BLaER1 treated with 17β-estradiol and CSF1 and Interleukin-3, amounts not matched to agents 10 nM and 100 nM (cell line): Measurements from ENCODE around the gene CTNNA3.
"Not testable (repeated sequence)": the region's sequence is repeated elsewhere in the genome, so short reads cannot be mapped to it uniquely, and the experiment has no call there.

Experiments
- H3K27ac ChIP-seq, 11 experiments: shearing (Covaris generic); formaldehyde crosslinking; 2 replicates each; pipeline ENCODE4 v1.8.1; 2022
- H3K27me3 ChIP-seq, 11 experiments: shearing (Covaris generic); formaldehyde crosslinking; 2 replicates each; pipeline ENCODE4 v1.8.1; 2022
- H3K36me3 ChIP-seq, 11 experiments: shearing (Covaris generic); formaldehyde crosslinking; 2 replicates each; pipeline ENCODE4 v1.8.1; 2022
- H3K4me1 ChIP-seq, 10 experiments: shearing (Covaris generic); formaldehyde crosslinking; 2 replicates each; pipeline ENCODE4 v1.8.1; 2022
- H3K4me2 ChIP-seq, 11 experiments: shearing (Covaris generic); formaldehyde crosslinking; 2 replicates each; pipeline ENCODE4 v1.8.1; 2022
- H3K4me3 ChIP-seq, 10 experiments: shearing (Covaris generic); formaldehyde crosslinking; 2 replicates each; pipeline ENCODE4 v1.8.1; 2022
- H3K9ac ChIP-seq, 11 experiments: shearing (Covaris generic); formaldehyde crosslinking; 2 replicates each; pipeline ENCODE4 v1.8.1; 2022
- H3K9me3 ChIP-seq, 11 experiments: shearing (Covaris generic); formaldehyde crosslinking; replicated peaks in 1 of 11; 2 replicates each; pipeline ENCODE4 v1.8.1; 2022
- H4K20me1 ChIP-seq, 11 experiments: shearing (Covaris generic); formaldehyde crosslinking; 2 replicates each; pipeline ENCODE4 v1.8.1; 2022
- Cebpa-rat ChIP-seq, 11 experiments: shearing (Covaris generic); IDR thresholded peaks; 2 replicates each; pipeline ENCODE4 v1.8.1; 2022

The CTNNA3 gene

GRCh38 chr10:67696029-67696428, at the start of gene CTNNA3:
Gene CTNNA3 (minus strand): TSS chr10:67696195.
- Histone ChIP-seq H3K27me3 (no peaks in the 10 kb centered on the region), H3K27ac (no peak within 1 kb of the TSS), H3K9me3 (no peaks in the 10 kb centered on the region), H3K9ac (0 out of 22 replicates have a peak within 1 kb of the TSS, but pooled peaks of 1 of the 11 experiments have one; percentile 29), H3K4me3 (no peak within 1 kb of the TSS), H3K4me2 (no peak within 1 kb of the TSS), H4K20me1 (no peaks in the 10 kb centered on the region), H3K4me1 (no peaks in the 10 kb centered on the region), H3K36me3 (no peaks in the 10 kb centered on the region)
- no peak for TF ChIP-seq Cebpa-rat (IDR thresholded peaks at IDR 0.05)

DNA sequence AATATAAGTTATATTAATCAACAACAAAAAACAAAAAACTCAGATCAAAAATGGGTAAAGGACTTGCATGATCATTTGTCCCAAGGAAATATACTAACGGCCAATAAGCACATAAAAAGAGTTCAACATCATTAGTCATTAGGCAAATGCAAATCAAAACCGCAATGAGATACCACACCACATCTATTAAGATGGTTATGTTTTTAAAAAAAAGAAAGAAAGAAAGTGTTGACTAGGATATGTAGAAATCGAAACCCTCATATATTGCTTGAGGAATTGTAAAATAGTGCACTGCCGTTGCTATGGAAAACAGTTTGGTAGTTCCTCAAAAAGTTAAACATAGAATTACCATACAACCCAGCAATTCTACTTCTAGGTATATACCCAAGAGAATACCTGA, 39.4 kb upstream of the CTNNA3 start:
- no peak for TF ChIP-seq Cebpa-rat (IDR thresholded peaks at IDR 0.05)
- H3K9ac ChIP-seq: no peak overlapping the region
- H3K27me3 ChIP-seq: no peaks in the 10 kb centered on the region
- H3K4me1 ChIP-seq: no peaks in the 10 kb centered on the region
- no peak overlapping the region for H3K4me3 ChIP-seq
- peaks cover 0 to 5% (median 0%) of the 10 kb centered on the region in 11 experiments; a peak in 4 of 22 replicates for H3K9me3 ChIP-seq
- H3K36me3 ChIP-seq: no peaks in the 10 kb centered on the region
- H3K4me2 ChIP-seq: no peak overlapping the region
- H3K27ac ChIP-seq: no peak overlapping the region
- no peaks in the 10 kb centered on the region for H4K20me1 ChIP-seq

DNA sequence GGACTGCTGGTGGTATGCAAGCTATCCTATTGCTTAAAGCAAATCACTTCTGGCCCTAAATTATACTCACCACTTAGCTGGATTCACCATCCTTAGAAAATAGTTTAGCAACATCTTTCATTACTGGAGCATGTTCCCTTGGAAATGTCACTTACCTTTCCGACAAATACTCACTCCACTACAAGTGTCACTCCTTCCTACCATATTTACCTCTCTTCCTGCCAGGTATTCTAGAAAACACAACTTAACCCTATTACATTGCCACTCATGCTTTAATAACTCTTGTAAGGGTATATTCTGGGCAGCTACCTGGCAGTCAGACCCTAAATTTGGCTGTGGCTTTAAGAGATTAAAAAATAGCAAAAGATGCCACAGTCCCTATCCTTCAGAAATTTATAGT, 37.5 kb upstream of the CTNNA3 start:
- Histone ChIP-seq H3K4me2 (no peak overlapping the region), H3K27me3 (no peaks in the 10 kb centered on the region), H4K20me1 (no peaks in the 10 kb centered on the region), H3K9me3 (0 out of 22 replicates have a peak, but pooled peaks cover 0 to 3% (median 0%) of the 10 kb centered on the region in 11 experiments), H3K4me1 (no peaks in the 10 kb centered on the region), H3K4me3 (no peak overlapping the region), H3K27ac (no peak overlapping the region), H3K36me3 (no peaks in the 10 kb centered on the region), H3K9ac (no peak overlapping the region)
- TF ChIP-seq Cebpa-rat (IDR thresholded peaks at IDR 0.05): no peak

DNA sequence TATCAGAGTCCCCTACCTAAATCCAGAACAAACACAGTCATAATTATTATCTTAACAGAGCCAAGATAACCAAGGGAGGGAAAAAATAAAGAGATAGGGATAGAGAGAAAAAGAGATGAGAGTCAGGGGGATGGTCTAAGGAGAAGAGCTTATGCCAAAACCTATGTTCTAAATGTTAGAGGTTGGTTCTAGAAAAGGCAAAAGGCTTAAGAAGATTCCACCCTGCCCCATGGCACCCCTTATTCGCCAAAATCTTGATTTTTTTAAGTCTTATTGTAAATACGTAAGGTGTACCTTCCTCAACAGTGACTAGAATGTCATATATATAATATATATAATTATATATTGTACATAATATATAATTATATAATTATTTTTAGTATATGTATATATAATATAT, 29.6 kb upstream of the CTNNA3 start:
- Histone ChIP-seq H3K9me3 (peaks cover 0 to 5% (median 0%) of the 10 kb centered on the region in 11 experiments; a peak in 1 of 22 replicates), H3K36me3 (no peaks in the 10 kb centered on the region), H3K27ac (no peak overlapping the region), H3K4me3 (no peak overlapping the region), H4K20me1 (no peaks in the 10 kb centered on the region), H3K9ac (no peak overlapping the region), H3K4me1 (no peaks in the 10 kb centered on the region), H3K27me3 (no peaks in the 10 kb centered on the region), H3K4me2 (no peak overlapping the region)
- no peak for TF ChIP-seq Cebpa-rat (IDR thresholded peaks at IDR 0.05)

DNA sequence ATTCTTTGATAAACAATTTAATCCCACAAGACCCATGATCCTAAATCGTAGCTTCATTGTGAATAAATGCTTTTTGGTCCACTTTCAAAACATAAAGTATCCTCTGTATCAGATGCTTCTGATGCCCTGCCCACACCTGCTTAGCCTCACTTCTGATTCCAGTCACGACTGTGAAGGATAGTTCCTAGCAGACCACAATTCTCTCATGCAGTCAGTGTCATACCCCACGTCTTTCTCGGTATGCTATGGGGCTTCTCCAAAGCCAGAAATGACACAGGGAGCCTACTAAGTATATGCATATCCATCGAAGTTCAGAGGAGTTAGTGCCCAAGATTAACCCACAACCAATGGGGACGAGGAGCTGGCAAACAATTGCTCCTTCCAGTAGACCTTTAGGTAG, 27.6 kb upstream of the CTNNA3 start:
- TF ChIP-seq Cebpa-rat (IDR thresholded peaks at IDR 0.05): no peak
- peaks cover 0 to 5% (median 0%) of the 10 kb centered on the region in 11 experiments; a peak in 1 of 22 replicates for H3K9me3 ChIP-seq
- H3K4me2 ChIP-seq: no peak overlapping the region
- H3K27ac ChIP-seq: no peak overlapping the region
- H3K36me3 ChIP-seq: no peaks in the 10 kb centered on the region
- no peaks in the 10 kb centered on the region for H4K20me1 ChIP-seq
- H3K4me3 ChIP-seq: no peak overlapping the region
- H3K27me3 ChIP-seq: no peaks in the 10 kb centered on the region
- H3K4me1 ChIP-seq: no peaks in the 10 kb centered on the region
- H3K9ac ChIP-seq: no peak overlapping the region

- H3K27ac ChIP-seq: no peak overlapping the region
- no peak overlapping the region for H3K4me2 ChIP-seq
- no peak for TF ChIP-seq Cebpa-rat (IDR thresholded peaks at IDR 0.05)
- no peaks in the 10 kb centered on the region for H3K36me3 ChIP-seq
- H3K9me3 ChIP-seq: peaks cover 0 to 5% (median 0%) of the 10 kb centered on the region in 11 experiments; a peak in 1 of 22 replicates
- no peak overlapping the region for H3K4me3 ChIP-seq
- no peak overlapping the region for H3K9ac ChIP-seq
- H4K20me1 ChIP-seq: no peaks in the 10 kb centered on the region
- H3K4me1 ChIP-seq: no peaks in the 10 kb centered on the region
- H3K27me3 ChIP-seq: no peaks in the 10 kb centered on the region
These were observed 26.1 kb upstream of the CTNNA3 start for GRCh38 chr10:67722113-67722512.

GRCh38 chr10:67716455-67716854, 20.5 kb upstream of the CTNNA3 start:
- not testable (repeated sequence) for H4K20me1 ChIP-seq, H3K27ac ChIP-seq, H3K36me3 ChIP-seq, H3K4me3 ChIP-seq, H3K9ac ChIP-seq, H3K27me3 ChIP-seq, H3K4me2 ChIP-seq, H3K4me1 ChIP-seq
- H3K9me3 ChIP-seq: peaks cover 7 to 23% (median 15%) of the 10 kb centered on the region in 11 experiments

DNA sequence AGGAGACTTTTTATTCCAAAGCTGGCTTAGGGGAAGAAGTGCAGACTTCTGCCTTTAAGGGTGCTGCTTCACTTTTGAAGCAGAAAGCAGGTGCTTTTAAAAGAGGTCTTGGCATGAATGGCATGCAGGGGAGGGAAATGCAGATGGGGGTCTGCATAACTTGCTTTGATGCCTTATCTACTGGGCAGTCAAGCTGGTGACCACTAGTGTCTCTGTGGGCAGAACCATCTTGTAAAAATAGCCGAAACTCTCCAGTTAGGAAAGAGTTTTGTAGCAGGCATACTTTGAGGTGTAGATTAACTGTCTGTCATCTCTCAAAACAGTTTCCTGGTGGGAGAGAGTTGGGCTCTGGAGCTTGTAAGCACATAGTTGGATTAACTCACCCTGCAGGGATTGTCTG, 9.9 kb upstream of the CTNNA3 start:
- Histone ChIP-seq H3K36me3 (no peaks in the 10 kb centered on the region), H3K4me2 (no peak overlapping the region), H3K27me3 (no peaks in the 10 kb centered on the region), H3K9ac (no peak overlapping the region), H3K4me3 (no peak overlapping the region), H3K4me1 (no peaks in the 10 kb centered on the region), H3K27ac (no peak overlapping the region), H3K9me3 (peaks cover 8 to 20% (median 14%) of the 10 kb centered on the region in 11 experiments; a peak in 20 of 22 replicates), H4K20me1 (no peaks in the 10 kb centered on the region)
- TF ChIP-seq Cebpa-rat (IDR thresholded peaks at IDR 0.05): no peak

GRCh38 chr10:67699613-67700270, 3.7 kb upstream of the CTNNA3 start:
- not testable (repeated sequence) for H3K4me2 ChIP-seq, H3K36me3 ChIP-seq, H3K9ac ChIP-seq, H3K4me1 ChIP-seq, H3K27ac ChIP-seq, H3K4me3 ChIP-seq, H3K27me3 ChIP-seq, H4K20me1 ChIP-seq, H3K9me3 ChIP-seq

- H3K4me2 ChIP-seq: no peak overlapping the region
- no peak for TF ChIP-seq Cebpa-rat (IDR thresholded peaks at IDR 0.05)
- H3K4me3 ChIP-seq: no peak overlapping the region
- no peak overlapping the region for H3K27ac ChIP-seq
- H3K9me3 ChIP-seq: no peaks in the 10 kb centered on the region
- no peaks in the 10 kb centered on the region for H3K36me3 ChIP-seq
- H3K9ac ChIP-seq: no peak overlapping the region
- H3K27me3 ChIP-seq: no peaks in the 10 kb centered on the region
- H3K4me1 ChIP-seq: no peaks in the 10 kb centered on the region
- no peaks in the 10 kb centered on the region for H4K20me1 ChIP-seq
These were observed 2.2 kb upstream of the CTNNA3 start for GRCh38 chr10:67698164-67698563.
